Neural cell (in vitro differentiated cells): ENCODE results near the gene RCAN3. TPM values are rescaled to one million over a fixed set of nuclear protein-coding genes. Genes with fewer than 3 reads are reported as not detected.

Source experiments
- H2AFZ ChIP-seq: fragments of 200-600, 300-800 bp; sonication (generic), shearing (Covaris generic); 2 replicates; pipeline ENCODE4 v1.6.0; 2014; ENCODE audit warnings: low read depth, mild to moderate bottlenecking, antibody characterized with exemption, low read length, moderate library complexity
- H3F3A ChIP-seq: fragments of 200-600 bp; shearing (Covaris generic); 2 replicates; pipeline ENCODE4 v1.6.1; 2016; ENCODE audit warnings: mild to moderate bottlenecking, moderate library complexity, mixed read lengths, antibody characterized with exemption, low read length; ENCODE audit not compliant: insufficient read depth, poor library complexity, severe bottlenecking
- H3K27ac ChIP-seq: fragments of 200-600, 300-800 bp; sonication (generic), shearing (Covaris generic); 2 replicates; pipeline ENCODE4 v1.5.1; 2014; ENCODE audit warnings: mild to moderate bottlenecking, low read length, moderate library complexity
- H3K27me3 ChIP-seq: fragments of 300-800, 200-600 bp; sonication (generic), shearing (Covaris generic); 2 replicates; pipeline ENCODE4 v1.6.0; 2014; ENCODE audit warnings: mild to moderate bottlenecking, low read depth, low read length, moderate library complexity; ENCODE audit not compliant: insufficient read depth
- H3K36me3 ChIP-seq: fragments of 300-800, 200-600 bp; sonication (generic), shearing (Covaris generic); 2 replicates; pipeline ENCODE4 v1.5.1; 2014; ENCODE audit warnings: mild to moderate bottlenecking, antibody characterized with exemption, low read length, moderate library complexity; ENCODE audit not compliant: insufficient read depth
- H3K4me2 ChIP-seq: fragments of 300-800, 200-600 bp; sonication (generic), shearing (Covaris generic); 2 replicates; pipeline ENCODE4 v1.6.0; 2014; ENCODE audit warnings: mild to moderate bottlenecking, low read length
- H3K4me3 ChIP-seq: fragments of 300-800, 200-600 bp; sonication (generic), shearing (Covaris generic); 2 replicates; pipeline ENCODE4 v1.5.1; 2014; ENCODE audit warnings: mild to moderate bottlenecking, low read length, moderate library complexity
- H3K79me2 ChIP-seq: fragments of 200-600 bp; shearing (Covaris generic); replicated peaks from 2 replicates; pipeline ENCODE4 v1.6.0; 2014; ENCODE audit warnings: mild to moderate bottlenecking, low read length, moderate library complexity; ENCODE audit not compliant: insufficient read depth
- H3K9ac ChIP-seq: fragments of 300-800, 200-600 bp; sonication (generic), shearing (Covaris generic); 2 replicates; pipeline ENCODE4 v1.6.1; 2016; ENCODE audit warnings: mild to moderate bottlenecking, low read length, mixed read lengths
- H3K9me2 ChIP-seq: fragments of 200-600 bp; shearing (Covaris generic); 2 replicates; pipeline ENCODE4 v1.6.1; 2016; ENCODE audit warnings: mild to moderate bottlenecking, low read length, mixed read lengths; ENCODE audit not compliant: insufficient read depth
- H3K9me3 ChIP-seq: fragments of 200-600, 300-800 bp; sonication (generic), shearing (Covaris generic); 2 replicates; pipeline ENCODE4 v1.6.1; 2016; ENCODE audit warnings: mild to moderate bottlenecking, mixed run types, low read length, moderate library complexity, mixed read lengths
- H4K20me1 ChIP-seq: fragments of 200-600 bp; shearing (Covaris generic); 2 replicates; pipeline ENCODE4 v1.6.1; 2016; ENCODE audit warnings: mild to moderate bottlenecking, mixed run types; ENCODE audit not compliant: insufficient read depth
- EP300 ChIP-seq: fragments of 450-650 bp; conservative IDR thresholded peaks from 2 replicates; pipeline ENCODE4 v1.6.1; 2014; ENCODE audit warnings: antibody characterized with exemption, mild to moderate bottlenecking, moderate library complexity; ENCODE audit not compliant: poor library complexity, severe bottlenecking
- EZH2 ChIP-seq: fragments of 200-600, 300-800 bp; shearing (Covaris generic), sonication (generic); IDR thresholded peaks from 2 replicates; pipeline ENCODE4 v1.6.1; 2014; ENCODE audit warnings: antibody characterized with exemption, low read length, borderline replicate concordance, mild to moderate bottlenecking; ENCODE audit not compliant: insufficient read depth, poor library complexity, severe bottlenecking
- MXI1 ChIP-seq: fragments of 450-650 bp; conservative IDR thresholded peaks from 2 replicates; pipeline ENCODE4 v1.6.1; 2014; ENCODE audit warnings: antibody characterized with exemption, mild to moderate bottlenecking; ENCODE audit not compliant: poor library complexity, severe bottlenecking
- POLR2AphosphoS5 ChIP-seq: IDR thresholded peaks from 2 replicates; pipeline ENCODE4 v1.6.1; 2012
- RAD21 ChIP-seq: fragments of 450-650 bp; conservative IDR thresholded peaks from 2 replicates; pipeline ENCODE4 v1.6.1; 2014; ENCODE audit warnings: antibody characterized with exemption, mild to moderate bottlenecking, moderate library complexity
- SMC3 ChIP-seq: fragments of 450-650 bp; conservative IDR thresholded peaks from 2 replicates; pipeline ENCODE4 v1.6.1; 2014; ENCODE audit warnings: antibody characterized with exemption, mild to moderate bottlenecking, moderate library complexity; ENCODE audit not compliant: poor library complexity
- TAF1 ChIP-seq: IDR thresholded peaks from 2 replicates; pipeline ENCODE4 v1.6.1; 2012; ENCODE audit warnings: low read depth
- polyA plus RNA-seq: library from polyadenylated mRNA; depleted of rRNA; stranded (reverse); fragments of >200 nt; gene quantifications from 2 replicates; pipeline ENCODE4 v1.2.3, GENCODE V29; 2014
- TF ChIP-seq, protein P1 (sequence below): IDR thresholded peaks from 2 replicates; pipeline ENCODE4 v1.6.1; 2012; ENCODE audit warnings: borderline replicate concordance
- TF ChIP-seq, protein P2 (sequence below): fragments of 450-650 bp; IDR thresholded peaks from 2 replicates; pipeline ENCODE4 v1.5.1; 2014; ENCODE audit warnings: antibody characterized with exemption, mild to moderate bottlenecking, moderate library complexity; ENCODE audit not compliant: poor library complexity, severe bottlenecking

Gene RCAN3
- polyA plus RNA-seq, 1 donor from 2014 or later = 31.4 TPM

DNA sequence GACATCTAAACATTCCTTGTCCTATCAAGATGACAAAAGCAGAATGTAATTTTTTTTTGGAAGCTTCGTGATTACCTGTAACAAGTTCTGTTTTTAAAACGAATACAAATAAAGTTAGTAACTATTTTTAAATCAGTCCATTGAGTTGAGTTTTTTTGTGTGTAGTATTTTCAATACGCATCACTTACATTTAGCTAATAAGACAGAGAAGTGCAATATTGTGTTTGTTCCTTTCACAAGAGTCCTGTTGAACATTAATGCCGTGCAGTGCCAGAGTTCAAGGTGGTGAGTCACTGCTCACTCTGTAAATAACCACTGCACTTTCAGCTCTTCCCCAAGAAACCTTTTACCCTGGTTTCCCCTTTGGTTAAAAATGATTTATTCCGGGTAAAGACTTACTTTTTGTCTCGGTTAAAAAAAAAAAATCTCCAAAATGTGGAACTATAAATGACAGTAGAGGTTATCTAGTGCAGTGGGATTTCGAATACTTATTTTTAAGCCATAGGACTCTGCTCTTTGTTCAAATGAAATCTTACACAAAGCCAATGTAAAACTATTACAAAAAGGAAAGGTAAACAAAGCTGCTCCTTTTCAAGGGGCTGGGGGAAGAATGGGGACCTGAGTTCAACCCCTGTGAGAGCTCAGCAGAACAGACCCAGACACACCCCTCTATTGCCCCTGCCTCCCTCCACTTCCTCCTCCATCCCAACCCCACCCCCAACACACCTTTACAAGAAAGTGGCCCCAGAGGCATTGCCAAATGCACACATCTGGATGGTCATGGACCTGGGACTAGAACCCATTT lies 38.5 kb downstream of the RCAN3 start:
- Histone ChIP-seq H3K27me3 (no peaks in the 10 kb centered on the region), H3K4me2 (no peak overlapping the region), H3K36me3 (no peaks in the 10 kb centered on the region), H2AFZ (no peak overlapping the region), H3K9me3 (no peaks in the 10 kb centered on the region), H4K20me1 (no peaks in the 10 kb centered on the region), H3K9ac (no peak overlapping the region), H3K79me2 (no peaks in the 10 kb centered on the region), H3K4me3 (no peak overlapping the region), H3K9me2 (no peaks in the 10 kb centered on the region), H3F3A (no peaks in the 10 kb centered on the region), H3K27ac (no peak overlapping the region)
- no peak for TF ChIP-seq TAF1
- TF ChIP-seq, protein P1, sequence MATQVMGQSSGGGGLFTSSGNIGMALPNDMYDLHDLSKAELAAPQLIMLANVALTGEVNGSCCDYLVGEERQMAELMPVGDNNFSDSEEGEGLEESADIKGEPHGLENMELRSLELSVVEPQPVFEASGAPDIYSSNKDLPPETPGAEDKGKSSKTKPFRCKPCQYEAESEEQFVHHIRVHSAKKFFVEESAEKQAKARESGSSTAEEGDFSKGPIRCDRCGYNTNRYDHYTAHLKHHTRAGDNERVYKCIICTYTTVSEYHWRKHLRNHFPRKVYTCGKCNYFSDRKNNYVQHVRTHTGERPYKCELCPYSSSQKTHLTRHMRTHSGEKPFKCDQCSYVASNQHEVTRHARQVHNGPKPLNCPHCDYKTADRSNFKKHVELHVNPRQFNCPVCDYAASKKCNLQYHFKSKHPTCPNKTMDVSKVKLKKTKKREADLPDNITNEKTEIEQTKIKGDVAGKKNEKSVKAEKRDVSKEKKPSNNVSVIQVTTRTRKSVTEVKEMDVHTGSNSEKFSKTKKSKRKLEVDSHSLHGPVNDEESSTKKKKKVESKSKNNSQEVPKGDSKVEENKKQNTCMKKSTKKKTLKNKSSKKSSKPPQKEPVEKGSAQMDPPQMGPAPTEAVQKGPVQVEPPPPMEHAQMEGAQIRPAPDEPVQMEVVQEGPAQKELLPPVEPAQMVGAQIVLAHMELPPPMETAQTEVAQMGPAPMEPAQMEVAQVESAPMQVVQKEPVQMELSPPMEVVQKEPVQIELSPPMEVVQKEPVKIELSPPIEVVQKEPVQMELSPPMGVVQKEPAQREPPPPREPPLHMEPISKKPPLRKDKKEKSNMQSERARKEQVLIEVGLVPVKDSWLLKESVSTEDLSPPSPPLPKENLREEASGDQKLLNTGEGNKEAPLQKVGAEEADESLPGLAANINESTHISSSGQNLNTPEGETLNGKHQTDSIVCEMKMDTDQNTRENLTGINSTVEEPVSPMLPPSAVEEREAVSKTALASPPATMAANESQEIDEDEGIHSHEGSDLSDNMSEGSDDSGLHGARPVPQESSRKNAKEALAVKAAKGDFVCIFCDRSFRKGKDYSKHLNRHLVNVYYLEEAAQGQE = no peak

DNA sequence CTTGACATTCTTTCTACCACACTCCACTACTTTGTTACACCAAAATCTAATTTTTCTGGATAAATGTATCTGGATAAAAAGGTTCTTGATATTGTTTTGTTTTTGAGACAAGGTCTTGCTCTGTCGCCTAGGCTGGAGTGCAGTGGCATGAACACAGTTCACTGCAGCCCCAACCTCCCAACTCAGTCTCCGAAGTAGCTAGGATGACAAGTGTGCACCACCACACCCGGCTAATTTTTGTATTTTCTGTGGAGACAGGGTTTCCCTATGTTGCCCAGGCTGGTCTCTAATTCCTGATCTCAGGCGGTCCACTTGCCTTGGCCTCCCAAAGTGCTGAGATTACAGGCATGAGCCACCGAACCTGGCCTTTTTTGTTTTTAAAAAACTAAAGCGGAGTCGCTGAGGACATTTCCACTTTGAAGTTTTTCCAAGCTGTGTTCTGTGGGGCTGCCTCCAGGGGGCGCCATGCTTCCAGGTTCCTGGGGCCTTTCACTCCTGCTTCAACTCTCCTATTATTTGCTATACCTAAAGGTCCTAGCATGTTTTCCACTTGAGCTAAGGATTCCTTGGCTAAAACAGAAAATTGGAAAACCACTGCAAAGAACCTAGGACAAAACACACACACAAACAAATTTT lies 39.2 kb downstream of the RCAN3 start:
- Histone ChIP-seq H2AFZ (no peak overlapping the region), H3K79me2 (no peaks in the 10 kb centered on the region), H3K4me3 (no peak overlapping the region), H3F3A (no peaks in the 10 kb centered on the region), H3K36me3 (no peaks in the 10 kb centered on the region), H4K20me1 (no peaks in the 10 kb centered on the region), H3K9ac (no peak overlapping the region), H3K4me2 (no peak overlapping the region), H3K27me3 (no peaks in the 10 kb centered on the region), H3K27ac (no peak overlapping the region), H3K9me2 (no peaks in the 10 kb centered on the region), H3K9me3 (no peaks in the 10 kb centered on the region)
- TF ChIP-seq TAF1 (no peak), MXI1 (no peak), RAD21 (peak; percentile 20), POLR2AphosphoS5 (no peak), SMC3 (no peak), EP300 (no peak), EZH2 (no peak)
- TF ChIP-seq, protein P1 = no peak
- TF ChIP-seq, protein P2, sequence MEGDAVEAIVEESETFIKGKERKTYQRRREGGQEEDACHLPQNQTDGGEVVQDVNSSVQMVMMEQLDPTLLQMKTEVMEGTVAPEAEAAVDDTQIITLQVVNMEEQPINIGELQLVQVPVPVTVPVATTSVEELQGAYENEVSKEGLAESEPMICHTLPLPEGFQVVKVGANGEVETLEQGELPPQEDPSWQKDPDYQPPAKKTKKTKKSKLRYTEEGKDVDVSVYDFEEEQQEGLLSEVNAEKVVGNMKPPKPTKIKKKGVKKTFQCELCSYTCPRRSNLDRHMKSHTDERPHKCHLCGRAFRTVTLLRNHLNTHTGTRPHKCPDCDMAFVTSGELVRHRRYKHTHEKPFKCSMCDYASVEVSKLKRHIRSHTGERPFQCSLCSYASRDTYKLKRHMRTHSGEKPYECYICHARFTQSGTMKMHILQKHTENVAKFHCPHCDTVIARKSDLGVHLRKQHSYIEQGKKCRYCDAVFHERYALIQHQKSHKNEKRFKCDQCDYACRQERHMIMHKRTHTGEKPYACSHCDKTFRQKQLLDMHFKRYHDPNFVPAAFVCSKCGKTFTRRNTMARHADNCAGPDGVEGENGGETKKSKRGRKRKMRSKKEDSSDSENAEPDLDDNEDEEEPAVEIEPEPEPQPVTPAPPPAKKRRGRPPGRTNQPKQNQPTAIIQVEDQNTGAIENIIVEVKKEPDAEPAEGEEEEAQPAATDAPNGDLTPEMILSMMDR = peak; percentile 40
